Kidney (tissue), 14 donors: ENCODE measurements around the gene SASH1. TPM values are rescaled to one million over a fixed set of nuclear protein-coding genes. Genes with fewer than 3 reads are reported as not detected.
A peak's percentile ranks its signal among the peaks of the same experiment; 100 is the strongest.

ENCODE experiments used
- DNase-seq, 5 donors: peaks; one replicate each; pipeline ENCODE4 v3.0.0-alpha.2; 2013 to 2020
- FAIRE-seq: peaks from 2 replicates; lab custom pipeline; 2012; peaks lifted over from hg19 to GRCh38; lab: Jason Lieb, UNC
- H3K27ac ChIP-seq, 2 donors: one replicate each; pipeline ENCODE4 v1.7.0; 2013; ENCODE audit warnings: low read depth in 2 of 2, low read length in 2 of 2, inconsistent platforms in 1 of 2
- H3K27me3 ChIP-seq: one replicate; pipeline ENCODE4 v1.7.1; 2013; ENCODE audit warnings: low read length, inconsistent platforms; ENCODE audit not compliant: control insufficient read depth, insufficient read depth
- H3K36me3 ChIP-seq, 3 donors: one replicate each; pipeline versions ENCODE4 v1.7.0 to v1.7.1; 2013; ENCODE audit warnings: low read length in 3 of 3, control low read depth in 1 of 3, inconsistent platforms in 1 of 3; ENCODE audit not compliant: insufficient read depth in 3 of 3, control insufficient read depth in 2 of 3
- H3K4me1 ChIP-seq, 3 donors: one replicate each; pipeline versions ENCODE4 v1.7.0 to v1.7.1; 2013; ENCODE audit warnings: low read length in 3 of 3, inconsistent platforms in 1 of 3, low read depth in 1 of 3; ENCODE audit not compliant: control insufficient read depth in 2 of 3, insufficient read depth in 2 of 3
- H3K4me3 ChIP-seq, 3 donors: one replicate each; pipeline versions ENCODE4 v1.7.0 to v1.8.1; 2013; ENCODE audit warnings: low read length in 3 of 3, control low read depth in 1 of 3, inconsistent platforms in 1 of 3
- H3K9ac ChIP-seq, 3 donors: one replicate each; pipeline versions ENCODE4 v1.7.0 to v1.7.1; 2013; ENCODE audit warnings: low read length in 3 of 3, control low read depth in 1 of 3, inconsistent platforms in 1 of 3
- H3K9me3 ChIP-seq, 3 donors: one replicate each; pipeline versions ENCODE4 v1.7.0 to v1.7.1; 2013; ENCODE audit warnings: low read length in 3 of 3, control low read depth in 1 of 3, inconsistent platforms in 1 of 3; ENCODE audit not compliant: control insufficient read depth in 2 of 3, insufficient read depth in 1 of 3
- CTCF ChIP-seq: IDR thresholded peaks from 3 replicates; pipeline ENCODE4 v1.5.1; 2012; ENCODE audit warnings: mild to moderate bottlenecking, moderate library complexity, borderline replicate concordance; ENCODE audit not compliant: insufficient read depth; ENCODE audit errors: extremely low read depth
- intact Hi-C: fragments of 100-400 bp; cut with DNase I; formaldehyde crosslinking; loops from one replicate; pipeline ENCODE4 v1.11.1; 2022
- polyA plus RNA-seq: library from polyadenylated mRNA; stranded (reverse); fragments of 350-450 nt; fragmentation: Illumina TruSeq; extraction: RNeasy Lipid Tissue Mini Kit (QIAGEN cat#74804); gene quantifications from one replicate; pipeline ENCODE4 v1.2.3, GENCODE V29; 2014; ENCODE audit warnings: low read depth, low replicate concordance; ENCODE audit not compliant: insufficient read depth
- total RNA-seq: library from RNA; stranded (reverse); fragmentation: NEBNext Ultra II Directional; extraction: Animal tissue kit (Norgen Biotek cat#: 25700); gene quantifications from one replicate; pipeline ENCODE4 v1.2.1, GENCODE V29; 2021
- donor health status: control.
- donor health status: control.
- donor health status: control.
- donor health status: control.
- donor health status: control.
- donor health status: DM: yes; HTN: yes; CAD: no.
- donor health status: Normal renal cell carcinoma (clear cell type).

SASH1 gene
- total and polyA plus RNA-seq, 2 donors from 2014 or later: 6.2 to 148 TPM

GRCh38 chr6:148311966-148312669, 30.5 kb upstream of the SASH1 start:
- Histone ChIP-seq H3K27me3 (no peaks in the 10 kb centered on the region), H3K4me1 (no peaks in the 10 kb centered on the region), H3K9me3 (no peaks in the 10 kb centered on the region), H3K27ac (no peak overlapping the region), H3K36me3 (no peaks in the 10 kb centered on the region), H3K4me3 (no peak overlapping the region), H3K9ac (no peak overlapping the region)
- FAIRE-seq: no peak
- no peak for DNase-seq
- intact Hi-C loops: no loop called here
- no peak for TF ChIP-seq CTCF

- no peak for TF ChIP-seq CTCF
- H3K9me3 ChIP-seq: no peaks in the 10 kb centered on the region
- DNase-seq (peak in 3 of 5 donors; percentile 21 to 42 (median 31)), FAIRE-seq (no peak)
- intact Hi-C loops: no loop called here
- no peak overlapping the region for H3K4me3 ChIP-seq
- no peak overlapping the region for H3K27ac ChIP-seq
- no peaks in the 10 kb centered on the region for H3K27me3 ChIP-seq
- H3K4me1 ChIP-seq: no peaks in the 10 kb centered on the region
- H3K36me3 ChIP-seq: no peaks in the 10 kb centered on the region
- no peak overlapping the region for H3K9ac ChIP-seq
Measured at GRCh38 chr6:148313488-148313887, 29.1 kb upstream of the SASH1 start.

GRCh38 chr6:148316308-148316707, 26.3 kb upstream of the SASH1 start:
- Histone ChIP-seq H3K4me1 (no peaks in the 10 kb centered on the region), H3K36me3 (no peaks in the 10 kb centered on the region), H3K4me3 (no peak overlapping the region), H3K9ac (no peak overlapping the region), H3K27me3 (no peaks in the 10 kb centered on the region), H3K27ac (no peak overlapping the region), H3K9me3 (no peaks in the 10 kb centered on the region)
- DNase-seq (no peak), FAIRE-seq (no peak)
- intact Hi-C loops: no loop called here
- no peak for TF ChIP-seq CTCF
